GM12874 (cell line): ENCODE results near the gene AMOT.

Experiments used
- CTCF ChIP-seq: IDR thresholded peaks from 2 replicates; pipeline ENCODE4 v1.5.1; 2011; ENCODE audit warnings: low read depth, mild to moderate bottlenecking, control low read depth, low read length, moderate library complexity; ENCODE audit not compliant: insufficient read depth

AMOT gene

GRCh38 chrX:112746812-112747595 lies 93.6 kb downstream of the AMOT start:
- TF ChIP-seq CTCF, result no peak

- no peak for TF ChIP-seq CTCF
Measured at GRCh38 chrX:112738347-112739033, 102.1 kb downstream of the AMOT start.

GRCh38 chrX:112736310-112736709 lies 104.3 kb downstream of the AMOT start:
- TF ChIP-seq CTCF, result no peak

GRCh38 chrX:112735147-112735546 lies 105.5 kb downstream of the AMOT start:
- no peak for TF ChIP-seq CTCF

- TF ChIP-seq CTCF, result no peak
Measured at GRCh38 chrX:112734290-112734689, 106.3 kb downstream of the AMOT start.

GRCh38 chrX:112731793-112732192 lies 108.8 kb downstream of the AMOT start:
- TF ChIP-seq CTCF, result no peak
